CD4-positive, alpha-beta T cell treated with Interleukin-4 for 4 hours (primary cell): ENCODE measurements around the gene ALG14.

ENCODE experiments used
- DNase-seq: peaks from one replicate; pipeline ENCODE4 v3.0.0-alpha.2; 2020

Gene ALG14

GRCh38 chr1:94926126-94926914 is 146.4 kb downstream of the ALG14 start:
- no peak for DNase-seq

GRCh38 chr1:94925561-94926125 is 147.1 kb downstream of the ALG14 start:
- DNase-seq, result no peak

GRCh38 chr1:94925004-94925403 is 147.7 kb downstream of the ALG14 start:
- DNase-seq, result no peak
